A549 (cell line): ENCODE data around the gene CSTF3. TPM values are rescaled to one million over a fixed set of nuclear protein-coding genes. Genes with fewer than 3 reads are reported as not detected.
A peak's percentile ranks its signal among the peaks of the same experiment; 100 is the strongest.

ENCODE experiments used
- ATAC-seq, 2 experiments: fragments of 200-7000 bp in 1 of 2; fragments of >200 bp in 1 of 2; cut with Nextera tagmentation in 1 of 2; cut with Tn5 transposase in 1 of 2; 3 replicates each; pipeline versions ENCODE4 v1.8.0 to v1.9.1; 2018 to 2020; ENCODE audit warnings: mild to moderate bottlenecking in 1 of 2, moderate library complexity in 1 of 2
- CTCF ChIA-PET: fragments of 300-600 bp; sonication (Branson Sonifier 250); formaldehyde crosslinking; extraction: SDS; loops from one replicate; lab custom pipeline; 2021; ENCODE audit warnings: antibody characterized with exemption, inconsistent platforms; lab: Yijun Ruan, JAX
- POLR2A ChIA-PET: fragments of 350-600 bp; formaldehyde crosslinking; extraction: SDS; loops from one replicate; lab custom pipeline; 2021; ENCODE audit warnings: antibody characterized with exemption, inconsistent platforms; lab: Yijun Ruan, JAX
- DNase-seq, 2 experiments: peaks; one replicate each; pipeline versions ENCODE4 v3.0.0 to v3.0.0-alpha.2; 2011 to 2016; ENCODE audit warnings: low read depth in 1 of 2, low spot score in 1 of 2
- FAIRE-seq: peaks from 2 replicates; lab custom pipeline; 2011; peaks lifted over from hg19 to GRCh38; lab: Jason Lieb, UNC
- H3K27ac ChIP-seq, 2 experiments: fragments of >200 bp; sonication (Bioruptor Twin); formaldehyde crosslinking; 3 replicates each; pipeline ENCODE4 v1.5.1; 2016 to 2017
- H3K4me1 ChIP-seq: fragments of >200 bp; sonication (Bioruptor Twin); formaldehyde crosslinking; 3 replicates; pipeline ENCODE4 v1.6.1; 2016
- H3K4me2 ChIP-seq: fragments of >200 bp; sonication (Bioruptor Twin); formaldehyde crosslinking; 3 replicates; pipeline ENCODE4 v1.6.1; 2016
- H3K4me3 ChIP-seq: fragments of >200 bp; sonication (Bioruptor Twin); formaldehyde crosslinking; 3 replicates; pipeline ENCODE4 v1.5.1; 2016
- H3K9me3 ChIP-seq: fragments of >200 bp; sonication (Bioruptor Twin); formaldehyde crosslinking; 3 replicates; pipeline ENCODE4 v1.6.1; 2016
- CBX8 ChIP-seq: fragments of 200-600 bp; sonication (generic); IDR thresholded peaks from 2 replicates; pipeline ENCODE4 v1.6.1; 2016
- CEBPB ChIP-seq, 2 experiments: fragments of >200 bp in 1 of 2; sonication (Bioruptor Twin) in 1 of 2; formaldehyde crosslinking in 1 of 2; IDR thresholded peaks; 2 replicates each; pipeline ENCODE4 v1.6.1; 2012 to 2016
- CHD4 ChIP-seq: fragments of 200-600 bp; sonication (generic); IDR thresholded peaks from 2 replicates; pipeline ENCODE4 v1.6.1; 2016; ENCODE audit warnings: antibody characterized with exemption, mild to moderate bottlenecking, borderline replicate concordance
- CTCF ChIP-seq: fragments of >200 bp; sonication (Bioruptor Twin); formaldehyde crosslinking; IDR thresholded peaks from 3 replicates; pipeline ENCODE4 v1.5.1; 2016
- HDAC2 ChIP-seq: fragments of 200-600 bp; sonication (generic); IDR thresholded peaks from 2 replicates; pipeline ENCODE4 v1.6.1; 2016
- HEYL ChIP-seq: fragments of 250-450 bp; sonication (Bioruptor Pico); IDR thresholded peaks from 2 replicates; pipeline ENCODE4 v1.8.0; 2021; ENCODE audit warnings: mild to moderate bottlenecking, moderate library complexity
- HOXA7 ChIP-seq: fragments of 250-450 bp; sonication (Bioruptor Pico); IDR thresholded peaks from 2 replicates; pipeline ENCODE4 v1.5.0; 2020; ENCODE audit warnings: mild to moderate bottlenecking, moderate library complexity
- HOXB13 ChIP-seq: fragments of 250-450 bp; sonication (Bioruptor Pico); IDR thresholded peaks from 2 replicates; pipeline ENCODE4 v1.5.0; 2020; ENCODE audit warnings: low read depth, mild to moderate bottlenecking, moderate library complexity
- HOXB5 ChIP-seq: fragments of 250-450 bp; sonication (Bioruptor Pico); IDR thresholded peaks from 2 replicates; pipeline ENCODE4 v1.5.0; 2020; ENCODE audit warnings: mild to moderate bottlenecking, moderate library complexity
- KDM5A ChIP-seq: fragments of 200-600 bp; sonication (generic); IDR thresholded peaks from 2 replicates; pipeline ENCODE4 v1.6.1; 2016; ENCODE audit warnings: antibody characterized with exemption, mild to moderate bottlenecking
- MAZ ChIP-seq: fragments of 150-350 bp; IDR thresholded peaks from 2 replicates; pipeline ENCODE4 v1.6.1; 2014; ENCODE audit warnings: antibody characterized with exemption, low read depth, low read length, borderline replicate concordance
- NPAS2 ChIP-seq: fragments of 250-450 bp; sonication (Bioruptor Pico); IDR thresholded peaks from 2 replicates; pipeline ENCODE4 v1.8.0; 2022; ENCODE audit warnings: mild to moderate bottlenecking, moderate library complexity, borderline replicate concordance
- NR3C1 ChIP-seq: fragments of >200 bp; sonication (Bioruptor Twin); formaldehyde crosslinking; IDR thresholded peaks from 3 replicates; pipeline ENCODE4 v1.6.1; 2017
- POLR2A ChIP-seq: IDR thresholded peaks from 2 replicates; pipeline ENCODE4 v1.6.1; 2012; ENCODE audit warnings: mild to moderate bottlenecking, low read length
- RAD21 ChIP-seq, 2 experiments: fragments of >200 bp in 1 of 2; sonication (Bioruptor Twin) in 1 of 2; formaldehyde crosslinking in 1 of 2; IDR thresholded peaks in 1 of 2; conservative IDR thresholded peaks in 1 of 2; 2 replicates in 1 of 2; 3 replicates in 1 of 2; pipeline ENCODE4 v1.6.1; 2012 to 2018; ENCODE audit warnings: inconsistent platforms in 1 of 2
- RARB ChIP-seq: fragments of 250-450 bp; sonication (Bioruptor Pico); IDR thresholded peaks from 2 replicates; pipeline ENCODE4 v1.8.0; 2021; ENCODE audit warnings: mild to moderate bottlenecking, moderate library complexity
- TP53 ChIP-seq: fragments of 250-450 bp; sonication (Bioruptor Pico); IDR thresholded peaks from 2 replicates; pipeline ENCODE4 v1.5.0; 2021; ENCODE audit warnings: mild to moderate bottlenecking, moderate library complexity
- USF2 ChIP-seq: fragments of 450-650 bp; IDR thresholded peaks from 2 replicates; pipeline ENCODE4 v1.6.1; 2014; ENCODE audit warnings: antibody characterized with exemption
- ZC3H11A ChIP-seq: fragments of 450-650 bp; IDR thresholded peaks from 2 replicates; pipeline ENCODE4 v1.6.1; 2014; ENCODE audit warnings: antibody characterized with exemption, mild to moderate bottlenecking
- ZSCAN20 ChIP-seq: fragments of 250-450 bp; sonication (Bioruptor Pico); IDR thresholded peaks from 2 replicates; pipeline ENCODE4 v1.8.0; 2022; ENCODE audit warnings: mild to moderate bottlenecking, moderate library complexity
- WGBS: methylation state at CpG from one replicate; pipeline ENCODE4 v1.1.6; 2017; ENCODE audit errors: missing lambda C conversion rate; 5-methylcytosine and 5-hydroxymethylcytosine counted together
- polyA plus RNA-seq, 4 experiments: library from polyadenylated mRNA; depleted of rRNA in 3 of 4; stranded (reverse); fragments of >200 nt; fragmentation: RNase III in 1 of 4; extraction: RNeasy Plus Mini Kit Qiagen cat#74134 plus additional on column Dnase treatment in 1 of 4; gene quantifications; 2 replicates in 3 of 4; 3 replicates in 1 of 4; pipeline ENCODE4 v1.2.3, GENCODE V29; 2011 to 2017
- TF ChIP-seq, protein P1 (sequence below): fragments of 150-350 bp; IDR thresholded peaks from 2 replicates; pipeline ENCODE4 v1.6.1; 2014; ENCODE audit warnings: low read depth, mild to moderate bottlenecking, low read length

The CSTF3 gene
- polyA plus RNA-seq, 2 of the 4 experiments (the other 2 are of a cell fraction) = 53.2 to 53.9 TPM

GRCh38 chr11:33064866-33065265 lies 96.4 kb downstream of the CSTF3 start:
- POLR2A ChIA-PET = interaction anchor here (1.0 to 1.5 kb wide), 2 partner anchors 21 to 25 kb away, joined by 4 to 17 read pairs; partner anchors contain the start of gene TCP11L1
- TF ChIP-seq CEBPB (IDR thresholded peaks at IDR 0.05) = no peak
- TF ChIP-seq RAD21 (conservative IDR thresholded peaks at IDR 0.05 in 1 of 2, IDR thresholded peaks at IDR 0.05 in 1 of 2) = no peak
- no peak for TF ChIP-seq CBX8
- TF ChIP-seq NR3C1 = no peak
- no peak for TF ChIP-seq USF2
- no peak for TF ChIP-seq RARB
- TF ChIP-seq HEYL (CRISPR knock-in tag) = no peak
- no peak for TF ChIP-seq HOXA7 (CRISPR knock-in tag)
- CTCF ChIA-PET = interaction anchor here (0.5 to 7.8 kb wide), 35 partner anchors 8 to 256 kb away, joined by 3 to 88 read pairs (median 5); partner anchors contain the start of genes DEPDC7, QSER1 and TCP11L1
- no peaks in the 10 kb centered on the region for H3K9me3 ChIP-seq
- no peak overlapping the region for H3K4me3 ChIP-seq
- H3K27ac ChIP-seq = peak overlapping the region; percentile 85 to 88
- 86% methylated on average over 5 of the region's 5 CpGs for WGBS
- peaks cover 54% of the 10 kb centered on the region for H3K4me1 ChIP-seq
- FAIRE-seq = no peak
- ATAC-seq = no peak
- no peak for DNase-seq
- H3K4me2 ChIP-seq = no peak overlapping the region

GRCh38 chr11:33064033-33064825 lies 97.1 kb downstream of the CSTF3 start:
- no peaks in the 10 kb centered on the region for H3K9me3 ChIP-seq
- 78% methylated on average over 11 of the region's 11 CpGs for WGBS
- ATAC-seq (no peak), FAIRE-seq (no peak), DNase-seq (no peak)
- H3K4me2 ChIP-seq = no peak overlapping the region
- POLR2A ChIA-PET = interaction anchor here (4.2 kb wide), 1 partner anchor 25 kb away, joined by 34 read pairs; the partner anchor contains the start of gene TCP11L1
- TF ChIP-seq CTCF = no peak
- TF ChIP-seq HDAC2 = no peak
- no peak for TF ChIP-seq MAZ
- TF ChIP-seq NPAS2 (CRISPR knock-in tag) = no peak
- no peak for TF ChIP-seq HOXB13 (CRISPR knock-in tag)
- TF ChIP-seq, protein P1, sequence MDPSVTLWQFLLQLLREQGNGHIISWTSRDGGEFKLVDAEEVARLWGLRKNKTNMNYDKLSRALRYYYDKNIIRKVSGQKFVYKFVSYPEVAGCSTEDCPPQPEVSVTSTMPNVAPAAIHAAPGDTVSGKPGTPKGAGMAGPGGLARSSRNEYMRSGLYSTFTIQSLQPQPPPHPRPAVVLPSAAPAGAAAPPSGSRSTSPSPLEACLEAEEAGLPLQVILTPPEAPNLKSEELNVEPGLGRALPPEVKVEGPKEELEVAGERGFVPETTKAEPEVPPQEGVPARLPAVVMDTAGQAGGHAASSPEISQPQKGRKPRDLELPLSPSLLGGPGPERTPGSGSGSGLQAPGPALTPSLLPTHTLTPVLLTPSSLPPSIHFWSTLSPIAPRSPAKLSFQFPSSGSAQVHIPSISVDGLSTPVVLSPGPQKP = no peak
- TF ChIP-seq HOXB5 (CRISPR knock-in tag) = no peak
- no peak for TF ChIP-seq KDM5A
- no peak for TF ChIP-seq RARB
- no peak for TF ChIP-seq CHD4
- no peak for TF ChIP-seq ZSCAN20 (CRISPR knock-in tag)
- TF ChIP-seq HOXA7 (CRISPR knock-in tag) = no peak
- TF ChIP-seq TP53 = no peak
- no peak for TF ChIP-seq NR3C1
- no peak for TF ChIP-seq POLR2A
- TF ChIP-seq ZC3H11A = no peak
- peak overlapping the region; percentile 85 to 88 for H3K27ac ChIP-seq
- CTCF ChIA-PET = interaction anchor here (0.5 to 7.8 kb wide), 17 partner anchors 7 to 985 kb away, joined by 3 to 88 read pairs (median 11); partner anchors contain the start of genes DEPDC7 and TCP11L1
- peaks cover 60% of the 10 kb centered on the region for H3K4me1 ChIP-seq
- H3K4me3 ChIP-seq = no peak overlapping the region
